B cell (primary cell): ENCODE data around the gene MAP3K13. TPM values are rescaled to one million over a fixed set of nuclear protein-coding genes. Genes with fewer than 3 reads are reported as not detected.
"Not testable (repeated sequence)": the region's sequence is repeated elsewhere in the genome, so short reads cannot be mapped to it uniquely, and the experiment has no call there.

Experiments used
- ATAC-seq: fragments of 200-7000 bp; cut with Tn5 transposase; one replicate; pipeline ENCODE4 v1.10.0; 2021; ENCODE audit warnings: low read depth, mild to moderate bottlenecking, moderate number of reproducible peaks, moderate library complexity
- CTCF ChIA-PET: fragments of 350-600 bp; sonication (Branson Sonifier 250); formaldehyde crosslinking; loops from one replicate; lab custom pipeline; 2021; ENCODE audit warnings: antibody characterized with exemption, inconsistent platforms; lab: Charles Lee
- POLR2A ChIA-PET: fragments of 350-600 bp; sonication (Branson Sonifier 250); formaldehyde crosslinking; loops from one replicate; lab custom pipeline; 2021; ENCODE audit warnings: antibody characterized with exemption; lab: Charles Lee
- DNase-seq: peaks from one replicate; pipeline ENCODE4 v3.0.0; 2013
- H2AFZ ChIP-seq: 2 replicates; pipeline ENCODE4 v1.6.1; 2012; ENCODE audit warnings: mild to moderate bottlenecking, low read depth, low read length; ENCODE audit not compliant: insufficient read depth, poor library complexity, severe bottlenecking
- H3K27ac ChIP-seq, 2 donors: 1 replicate in 1 of 2; 2 replicates in 1 of 2; pipeline ENCODE4 v1.5.1; 2012 to 2013; ENCODE audit warnings: low read length in 2 of 2, mild to moderate bottlenecking in 2 of 2, moderate library complexity in 1 of 2
- H3K27me3 ChIP-seq, 4 experiments: fragments of 200-600 bp in 1 of 4; sonication (generic) in 1 of 4; replicated peaks in 1 of 4; 1 replicate in 2 of 4; 2 replicates in 2 of 4; pipeline versions ENCODE4 v1.6.1 to v1.7.0; 2013 to 2016; ENCODE audit warnings: low read length in 3 of 4, mild to moderate bottlenecking in 2 of 4, mixed read lengths in 1 of 4, moderate library complexity in 1 of 4; ENCODE audit not compliant: insufficient read depth in 4 of 4, control insufficient read depth in 3 of 4; ENCODE audit errors: control extremely low read depth in 1 of 4
- H3K36me3 ChIP-seq, 2 experiments: replicated peaks in 1 of 2; 1 replicate in 1 of 2; 2 replicates in 1 of 2; pipeline versions ENCODE4 v1.6.1 to v1.7.1; 2013; ENCODE audit warnings: low read length in 1 of 2; ENCODE audit not compliant: insufficient read depth in 2 of 2, control insufficient read depth in 1 of 2; ENCODE audit errors: control extremely low read depth in 1 of 2, extremely low read depth in 1 of 2
- H3K4me1 ChIP-seq, 2 donors: fragments of 200-600 bp in 1 of 2; sonication (generic) in 1 of 2; 1 replicate in 1 of 2; 2 replicates in 1 of 2; pipeline versions ENCODE4 v1.5.1 to v1.6.1; 2013 to 2017; ENCODE audit warnings: low read length in 2 of 2; ENCODE audit not compliant: control insufficient read depth in 2 of 2, insufficient read depth in 2 of 2
- H3K4me2 ChIP-seq: replicated peaks from 2 replicates; pipeline ENCODE3; 2012; ENCODE audit warnings: mild to moderate bottlenecking, low read depth, low read length; ENCODE audit not compliant: poor library complexity, severe bottlenecking
- H3K4me3 ChIP-seq, 5 experiments: fragments of 200-600 bp in 1 of 5; sonication (generic) in 1 of 5; 1 replicate in 3 of 5; 2 replicates in 2 of 5; pipeline versions ENCODE4 v1.5.1 to v1.7.0; 2011 to 2016; ENCODE audit warnings: low read length in 4 of 5, mild to moderate bottlenecking in 4 of 5, low read depth in 2 of 5, control low read depth in 1 of 5, moderate library complexity in 1 of 5; ENCODE audit not compliant: insufficient read depth in 1 of 5; ENCODE audit errors: control extremely low read depth in 1 of 5, extremely low read depth in 1 of 5
- H3K79me2 ChIP-seq: fragments of 200-600 bp; sonication (generic); one replicate; pipeline ENCODE4 v1.6.0; 2016; ENCODE audit warnings: low read length; ENCODE audit not compliant: control insufficient read depth, insufficient read depth
- H3K9ac ChIP-seq: fragments of 200-600 bp; sonication (generic); 2 replicates; pipeline ENCODE4 v1.6.1; 2017; ENCODE audit warnings: mild to moderate bottlenecking, low read length, moderate library complexity
- H3K9me3 ChIP-seq, 3 donors: one replicate each; pipeline versions ENCODE4 v1.6.1 to v1.7.1; 2013; ENCODE audit warnings: low read length in 2 of 3; ENCODE audit not compliant: control insufficient read depth in 2 of 3, insufficient read depth in 1 of 3; ENCODE audit errors: control extremely low read depth in 1 of 3
- H4K20me1 ChIP-seq: 2 replicates; pipeline ENCODE4 v1.6.0; 2012; ENCODE audit warnings: mild to moderate bottlenecking, low read length; ENCODE audit not compliant: insufficient read depth, control insufficient read depth, poor library complexity, severe bottlenecking
- H3K27ac Mint-ChIP-seq: one replicate; pipeline ENCODE4 v1.8.0; 2021; ENCODE audit warnings: mixed read lengths
- H3K27me3 Mint-ChIP-seq: one replicate; pipeline ENCODE4 v1.8.0; 2021; ENCODE audit warnings: mixed read lengths
- H3K4me1 Mint-ChIP-seq: one replicate; pipeline ENCODE4 v1.8.0; 2021; ENCODE audit warnings: mixed read lengths
- H3K4me3 Mint-ChIP-seq: one replicate; pipeline ENCODE4 v1.8.0; 2021; ENCODE audit warnings: mixed read lengths
- H3K9me3 Mint-ChIP-seq: one replicate; pipeline ENCODE4 v1.8.0; 2022; ENCODE audit warnings: mixed read lengths; ENCODE audit not compliant: insufficient read depth
- EZH2 ChIP-seq: IDR thresholded peaks from 2 replicates; pipeline ENCODE4 v1.6.1; 2012; ENCODE audit warnings: borderline replicate concordance, low read depth, mild to moderate bottlenecking, moderate library complexity, low read length; ENCODE audit not compliant: insufficient read depth, poor library complexity, severe bottlenecking
- WGBS: methylation state at CpG from one replicate; pipeline ENCODE4 v1.1.5; 2013; ENCODE audit warnings: missing lambda C conversion rate; ENCODE audit not compliant: insufficient coverage; 5-methylcytosine and 5-hydroxymethylcytosine counted together
- intact Hi-C: fragments of 100-400 bp; cut with micrococcal nuclease; formaldehyde crosslinking; loops from one replicate; pipeline ENCODE4 v1.10.0; 2022
- polyA plus RNA-seq: library from polyadenylated mRNA; depleted of rRNA; stranded (reverse); fragments of >200 nt; gene quantifications from 2 replicates; pipeline ENCODE4 v1.2.3, GENCODE V29; 2012
- total RNA-seq, 2 donors: library from RNA; stranded (reverse); fragments of 120-200 nt in 1 of 2; gene quantifications; 1 replicate in 1 of 2; 2 replicates in 1 of 2; pipeline versions ENCODE4 v1.2.3 to v1.2.4, GENCODE V29; 2013 to 2022
- TF ChIP-seq, protein P1 (sequence below): fragments of 200-600 bp; IDR thresholded peaks from one replicate; pipeline ENCODE4 v1.8.0; 2022; ENCODE audit warnings: antibody characterized with exemption, mild to moderate bottlenecking

Gene MAP3K13
- total and polyA plus RNA-seq, 2 donors (not counting 1 experiment from before 2014, with no cell fraction given): 5.7 to 9.2 TPM

DNA sequence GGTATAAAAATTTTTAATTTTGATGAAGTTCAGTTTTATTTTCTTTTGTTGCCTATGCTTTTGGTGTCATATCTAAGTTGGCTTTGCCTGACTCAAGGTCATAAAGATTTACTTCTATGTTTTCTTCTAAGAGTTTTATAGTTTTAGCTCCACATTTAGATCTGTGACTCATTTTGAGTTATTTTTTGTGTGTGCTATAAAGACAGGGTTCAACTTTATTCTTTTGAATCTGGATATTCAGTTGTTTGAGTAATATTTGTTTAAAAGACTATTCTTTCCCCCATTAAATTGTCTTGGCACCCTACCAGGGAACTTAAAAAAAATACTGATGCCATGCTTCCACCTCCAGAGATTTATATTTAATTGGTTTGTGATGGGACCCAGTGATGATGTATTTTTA is 4.0 kb downstream of the MAP3K13 start:
- Histone ChIP-seq H3K4me3 (no peak overlapping the region), H3K27ac (no peak overlapping the region), H3K9ac (no peak overlapping the region), H3K27me3 (peaks cover 0 to 23% (median 17%) of the 10 kb centered on the region in 4 experiments), H3K4me1 (peaks cover 7 to 9% of the 10 kb centered on the region in 2 donors), H3K79me2 (no peaks in the 10 kb centered on the region), H3K4me2 (no peak overlapping the region), H3K9me3 (no peaks in the 10 kb centered on the region), H4K20me1 (no peaks in the 10 kb centered on the region), H2AFZ (no peak overlapping the region), H3K36me3 (no peaks in the 10 kb centered on the region)
- Mint-ChIP-seq H3K27me3 (peaks cover 53% of the 10 kb centered on the region), H3K4me1 (peaks cover 14% of the 10 kb centered on the region), H3K4me3 (no peak overlapping the region), H3K27ac (no peak overlapping the region), H3K9me3 (no peaks in the 10 kb centered on the region)
- TF ChIP-seq EZH2: no peak
- TF ChIP-seq, protein P1, sequence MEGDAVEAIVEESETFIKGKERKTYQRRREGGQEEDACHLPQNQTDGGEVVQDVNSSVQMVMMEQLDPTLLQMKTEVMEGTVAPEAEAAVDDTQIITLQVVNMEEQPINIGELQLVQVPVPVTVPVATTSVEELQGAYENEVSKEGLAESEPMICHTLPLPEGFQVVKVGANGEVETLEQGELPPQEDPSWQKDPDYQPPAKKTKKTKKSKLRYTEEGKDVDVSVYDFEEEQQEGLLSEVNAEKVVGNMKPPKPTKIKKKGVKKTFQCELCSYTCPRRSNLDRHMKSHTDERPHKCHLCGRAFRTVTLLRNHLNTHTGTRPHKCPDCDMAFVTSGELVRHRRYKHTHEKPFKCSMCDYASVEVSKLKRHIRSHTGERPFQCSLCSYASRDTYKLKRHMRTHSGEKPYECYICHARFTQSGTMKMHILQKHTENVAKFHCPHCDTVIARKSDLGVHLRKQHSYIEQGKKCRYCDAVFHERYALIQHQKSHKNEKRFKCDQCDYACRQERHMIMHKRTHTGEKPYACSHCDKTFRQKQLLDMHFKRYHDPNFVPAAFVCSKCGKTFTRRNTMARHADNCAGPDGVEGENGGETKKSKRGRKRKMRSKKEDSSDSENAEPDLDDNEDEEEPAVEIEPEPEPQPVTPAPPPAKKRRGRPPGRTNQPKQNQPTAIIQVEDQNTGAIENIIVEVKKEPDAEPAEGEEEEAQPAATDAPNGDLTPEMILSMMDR: no peak
- ATAC-seq (no peak), DNase-seq (no peak)
- CTCF ChIA-PET: no interaction called here
- intact Hi-C loops: no loop called here
- POLR2A ChIA-PET: no interaction called here

DNA sequence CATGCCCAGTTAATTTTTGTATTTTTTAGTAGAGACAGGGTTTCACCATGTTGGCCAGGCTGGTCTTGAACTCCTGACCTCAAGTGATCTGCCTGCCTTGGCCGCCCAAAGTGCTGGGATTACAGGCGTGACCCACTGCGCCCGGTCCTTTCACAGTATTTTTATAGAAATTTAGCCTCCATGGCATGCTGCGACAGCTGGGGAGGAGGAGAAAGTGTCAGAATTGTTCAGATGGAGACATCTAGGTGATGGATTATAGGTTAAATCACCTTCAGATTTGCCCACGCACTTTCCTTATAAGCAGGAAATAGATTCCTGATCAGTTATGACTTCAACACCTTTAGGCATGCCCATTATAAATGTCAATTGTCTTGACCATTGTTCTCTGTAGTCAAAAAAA is 7.4 kb downstream of the MAP3K13 start:
- H3K4me1 Mint-ChIP-seq, H3K9me3 Mint-ChIP-seq, H3K4me3 Mint-ChIP-seq, CTCF ChIA-PET, H3K4me1 ChIP-seq, H3K9me3 ChIP-seq, ATAC-seq, H3K36me3 ChIP-seq, intact Hi-C loops, DNase-seq, H3K4me2 ChIP-seq, H3K79me2 ChIP-seq, H3K9ac ChIP-seq, H2AFZ ChIP-seq, H4K20me1 ChIP-seq, H3K4me3 ChIP-seq, H3K27ac Mint-ChIP-seq, H3K27ac ChIP-seq: not testable (repeated sequence)
- peaks cover 0 to 13% (median 5%) of the 10 kb centered on the region in 4 experiments for H3K27me3 ChIP-seq
- H3K27me3 Mint-ChIP-seq: peaks cover 27% of the 10 kb centered on the region
- POLR2A ChIA-PET: interaction anchor here (0.6 kb wide), 1 partner anchor 226 kb away, joined by 3 read pairs; no protein-coding TSS in a partner anchor
- 71% methylated on average over 4 of the region's 6 CpGs for whole genome bisulfite sequencing
